Daoy (cell line): ENCODE data around the gene ZNF81. TPM values are rescaled to one million over a fixed set of nuclear protein-coding genes. Genes with fewer than 3 reads are reported as not detected.
"Not testable (repeated sequence)": the region's sequence is repeated elsewhere in the genome, so short reads cannot be mapped to it uniquely, and the experiment has no call there.

Experiments used
- DNase-seq: peaks from one replicate; pipeline ENCODE4 v3.0.0-alpha.2; 2015; ENCODE audit warnings: low read depth
- total RNA-seq: library from RNA; depleted of rRNA; stranded (reverse); fragments of >200 nt; shearing (Covaris generic); gene quantifications from 2 replicates; pipeline ENCODE4 v1.2.3, GENCODE V29; 2014; rRNA removed

The ZNF81 gene
- 1.9 and 8.1 TPM in 2 replicates for total RNA-seq

GRCh38 chrX:47836164-47837072 is at the start of gene ZNF81:
ZNF81 (plus strand) TSS chrX:47836902; CDS start chrX:47846268, 9,366 bp downstream.
- peak; percentile 95 for DNase-seq

GRCh38 chrX:47796433-47796906 is 40.2 kb upstream of the ZNF81 start:
- DNase-seq: peak; percentile 32

GRCh38 chrX:47797084-47797483 is 39.6 kb upstream of the ZNF81 start:
- DNase-seq: no peak

- DNase-seq: no peak
Observed at GRCh38 chrX:47798861-47799260, 37.8 kb upstream of the ZNF81 start.

- DNase-seq: peak; percentile 4
Observed at GRCh38 chrX:47802589-47802988, 34.1 kb upstream of the ZNF81 start.

- DNase-seq: not testable (repeated sequence)
Observed at GRCh38 chrX:47803103-47803502, 33.6 kb upstream of the ZNF81 start.

GRCh38 chrX:47804315-47804714 is 32.4 kb upstream of the ZNF81 start:
- DNase-seq: no peak

- not testable (repeated sequence) for DNase-seq
Observed at GRCh38 chrX:47805844-47806243, 30.9 kb upstream of the ZNF81 start.

GRCh38 chrX:47806415-47807271 is 30.1 kb upstream of the ZNF81 start:
- DNase-seq: not testable (repeated sequence)

- DNase-seq: not testable (repeated sequence)
Observed at GRCh38 chrX:47807272-47807538, 29.5 kb upstream of the ZNF81 start.

GRCh38 chrX:47807548-47807947 is 29.2 kb upstream of the ZNF81 start:
- no peak for DNase-seq

GRCh38 chrX:47808904-47809788 is 27.6 kb upstream of the ZNF81 start:
- DNase-seq: no peak

GRCh38 chrX:47814851-47815250 is 21.9 kb upstream of the ZNF81 start:
- no peak for DNase-seq

GRCh38 chrX:47815901-47816845 is 20.5 kb upstream of the ZNF81 start:
- DNase-seq: no peak

GRCh38 chrX:47817421-47817820 is 19.3 kb upstream of the ZNF81 start:
- DNase-seq: no peak

GRCh38 chrX:47817897-47818296 is 18.8 kb upstream of the ZNF81 start:
- no peak for DNase-seq

- no peak for DNase-seq
Observed at GRCh38 chrX:47828984-47829383, 7.7 kb upstream of the ZNF81 start.

GRCh38 chrX:47831788-47832187 is 4.9 kb upstream of the ZNF81 start:
- peak; percentile 40 for DNase-seq

- no peak for DNase-seq
Observed at GRCh38 chrX:47838361-47838760, 1.7 kb downstream of the ZNF81 start.

- DNase-seq: no peak
Observed at GRCh38 chrX:47840111-47840510, 3.4 kb downstream of the ZNF81 start.
